K562 (cell line): ENCODE measurements around the gene TCIRG1. TPM values are rescaled to one million over a fixed set of nuclear protein-coding genes. Genes with fewer than 3 reads are reported as not detected.

ENCODE experiments used
- ARID4B ChIP-seq: sonication (generic); formaldehyde crosslinking; IDR thresholded peaks from 2 replicates; pipeline ENCODE4 v1.8.0; 2022; ENCODE audit warnings: mild to moderate bottlenecking, missing genetic modification reagents
- CBX1 ChIP-seq: sonication (generic); IDR thresholded peaks from 2 replicates; pipeline ENCODE4 v1.6.1; 2016; ENCODE audit warnings: antibody characterized with exemption, low read depth, mild to moderate bottlenecking
- HIVEP1 ChIP-seq: fragments of 250-450 bp; sonication (Bioruptor Pico); IDR thresholded peaks from 2 replicates; pipeline ENCODE4 v1.4.0; 2020; ENCODE audit warnings: mild to moderate bottlenecking
- NCOA4 ChIP-seq: fragments of 450-650 bp; IDR thresholded peaks from 2 replicates; pipeline ENCODE4 v1.6.1; 2018; ENCODE audit warnings: mild to moderate bottlenecking; ENCODE audit not compliant: partially characterized antibody
- NR2F6 ChIP-seq: fragments of 450-650 bp; formaldehyde crosslinking; IDR thresholded peaks from 2 replicates; pipeline ENCODE4 v1.4.0; 2020; ENCODE audit warnings: mild to moderate bottlenecking
- SMAD2 ChIP-seq: fragments of 150-350 bp; IDR thresholded peaks from 2 replicates; pipeline ENCODE4 v1.6.1; 2014; ENCODE audit warnings: low read depth, mild to moderate bottlenecking, low read length
- TAF7 ChIP-seq: fragments of 450-650 bp; IDR thresholded peaks from 2 replicates; pipeline ENCODE4 v1.6.1; 2016; ENCODE audit warnings: missing genetic modification characterization, missing compliant biosample characterization
- ZNF197 ChIP-seq: fragments of 200-800 bp; sonication (Bioruptor generic); IDR thresholded peaks from 2 replicates; pipeline ENCODE4 v1.6.1; 2016; ENCODE audit warnings: low read depth, missing genetic modification characterization, missing compliant biosample characterization
- polyA plus RNA-seq, 8 experiments: library from polyadenylated mRNA; depleted of rRNA in 4 of 8; stranded (reverse) in 5 of 8; unstranded in 3 of 8; fragments of >200 nt; fragmentation: Nextera tagmentation in 2 of 8; fragmentation: Illumina TruSeq in 1 of 8; extraction: Ambion mirVana in 2 of 8; extraction: Trizol in 1 of 8; gene quantifications; 2 replicates each; pipeline versions ENCODE4 v1.2.1 to v1.2.3, GENCODE V29; 2011 to 2014; ENCODE audit warnings: inconsistent platforms in 1 of 8, missing spikeins in 1 of 8
- total RNA-seq, 7 experiments: library from RNA; depleted of rRNA in 6 of 7; stranded (reverse); fragments of >200 nt in 6 of 7; fragmentation: Illumina TruSeq in 2 of 7; extraction: Trizol in 2 of 7; gene quantifications; 2 replicates each; pipeline versions ENCODE4 v1.2.1 to v1.2.3, GENCODE V29; 2011 to 2021; ENCODE audit warnings: low replicate concordance in 1 of 7
- TF ChIP-seq, protein P1 (sequence below): fragments of 200-600 bp; sonication (generic); IDR thresholded peaks from one replicate; pipeline ENCODE4 v1.6.1; 2012; ENCODE audit warnings: mild to moderate bottlenecking, low read depth, low read length, inconsistent platforms
- TF ChIP-seq, protein P2 (sequence below): sonication (generic); IDR thresholded peaks from 2 replicates; pipeline ENCODE4 v1.6.1; 2016

The TCIRG1 gene
- total and polyA plus RNA-seq, 9 of the 15 experiments (the other 6 are each of a cell fraction or from before 2014, with no cell fraction given) = 0.49 to 143 (median 24.4) TPM

DNA sequence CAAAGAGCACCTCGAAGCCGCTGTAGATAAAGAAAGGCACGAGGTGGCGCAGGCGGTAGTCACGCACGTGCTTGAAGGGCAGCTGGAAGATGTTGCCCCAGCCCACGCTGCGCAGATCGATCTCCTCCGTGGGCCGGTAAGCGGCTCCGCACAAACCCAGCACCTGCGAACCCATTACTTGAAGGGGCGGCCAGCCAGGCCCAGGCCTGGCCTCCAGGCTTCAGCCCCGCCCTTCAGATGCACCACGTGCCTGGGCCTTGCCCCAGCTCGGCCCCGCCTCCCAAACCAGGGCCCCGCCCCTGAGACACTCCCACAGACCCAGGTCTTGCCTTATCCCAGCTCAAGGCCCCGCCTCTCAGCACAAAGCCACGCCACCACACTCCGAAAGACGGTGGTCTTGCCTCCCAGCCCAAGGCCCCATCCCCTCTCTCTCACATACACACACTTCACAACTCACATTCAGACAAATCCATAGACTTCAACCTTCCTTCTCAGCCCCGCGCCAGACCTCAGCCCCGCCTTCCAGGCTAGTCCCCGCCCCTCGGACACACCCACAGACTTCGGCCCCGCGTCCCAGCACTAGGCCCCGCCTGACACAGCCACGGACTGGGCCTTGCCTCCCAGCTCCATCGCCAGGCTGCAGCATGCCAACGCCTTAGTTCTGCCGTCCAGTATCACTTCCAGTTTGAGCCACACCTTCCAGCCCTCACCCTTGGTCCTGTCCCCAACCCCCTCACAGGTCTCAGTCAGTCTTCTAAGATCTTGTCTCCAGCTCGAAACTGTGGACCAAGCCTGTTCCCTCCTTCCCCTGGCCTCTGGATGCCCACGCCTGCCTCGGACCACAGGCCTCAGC, 42.0 kb upstream of the TCIRG1 start (continued):
- TF ChIP-seq, protein P1, sequence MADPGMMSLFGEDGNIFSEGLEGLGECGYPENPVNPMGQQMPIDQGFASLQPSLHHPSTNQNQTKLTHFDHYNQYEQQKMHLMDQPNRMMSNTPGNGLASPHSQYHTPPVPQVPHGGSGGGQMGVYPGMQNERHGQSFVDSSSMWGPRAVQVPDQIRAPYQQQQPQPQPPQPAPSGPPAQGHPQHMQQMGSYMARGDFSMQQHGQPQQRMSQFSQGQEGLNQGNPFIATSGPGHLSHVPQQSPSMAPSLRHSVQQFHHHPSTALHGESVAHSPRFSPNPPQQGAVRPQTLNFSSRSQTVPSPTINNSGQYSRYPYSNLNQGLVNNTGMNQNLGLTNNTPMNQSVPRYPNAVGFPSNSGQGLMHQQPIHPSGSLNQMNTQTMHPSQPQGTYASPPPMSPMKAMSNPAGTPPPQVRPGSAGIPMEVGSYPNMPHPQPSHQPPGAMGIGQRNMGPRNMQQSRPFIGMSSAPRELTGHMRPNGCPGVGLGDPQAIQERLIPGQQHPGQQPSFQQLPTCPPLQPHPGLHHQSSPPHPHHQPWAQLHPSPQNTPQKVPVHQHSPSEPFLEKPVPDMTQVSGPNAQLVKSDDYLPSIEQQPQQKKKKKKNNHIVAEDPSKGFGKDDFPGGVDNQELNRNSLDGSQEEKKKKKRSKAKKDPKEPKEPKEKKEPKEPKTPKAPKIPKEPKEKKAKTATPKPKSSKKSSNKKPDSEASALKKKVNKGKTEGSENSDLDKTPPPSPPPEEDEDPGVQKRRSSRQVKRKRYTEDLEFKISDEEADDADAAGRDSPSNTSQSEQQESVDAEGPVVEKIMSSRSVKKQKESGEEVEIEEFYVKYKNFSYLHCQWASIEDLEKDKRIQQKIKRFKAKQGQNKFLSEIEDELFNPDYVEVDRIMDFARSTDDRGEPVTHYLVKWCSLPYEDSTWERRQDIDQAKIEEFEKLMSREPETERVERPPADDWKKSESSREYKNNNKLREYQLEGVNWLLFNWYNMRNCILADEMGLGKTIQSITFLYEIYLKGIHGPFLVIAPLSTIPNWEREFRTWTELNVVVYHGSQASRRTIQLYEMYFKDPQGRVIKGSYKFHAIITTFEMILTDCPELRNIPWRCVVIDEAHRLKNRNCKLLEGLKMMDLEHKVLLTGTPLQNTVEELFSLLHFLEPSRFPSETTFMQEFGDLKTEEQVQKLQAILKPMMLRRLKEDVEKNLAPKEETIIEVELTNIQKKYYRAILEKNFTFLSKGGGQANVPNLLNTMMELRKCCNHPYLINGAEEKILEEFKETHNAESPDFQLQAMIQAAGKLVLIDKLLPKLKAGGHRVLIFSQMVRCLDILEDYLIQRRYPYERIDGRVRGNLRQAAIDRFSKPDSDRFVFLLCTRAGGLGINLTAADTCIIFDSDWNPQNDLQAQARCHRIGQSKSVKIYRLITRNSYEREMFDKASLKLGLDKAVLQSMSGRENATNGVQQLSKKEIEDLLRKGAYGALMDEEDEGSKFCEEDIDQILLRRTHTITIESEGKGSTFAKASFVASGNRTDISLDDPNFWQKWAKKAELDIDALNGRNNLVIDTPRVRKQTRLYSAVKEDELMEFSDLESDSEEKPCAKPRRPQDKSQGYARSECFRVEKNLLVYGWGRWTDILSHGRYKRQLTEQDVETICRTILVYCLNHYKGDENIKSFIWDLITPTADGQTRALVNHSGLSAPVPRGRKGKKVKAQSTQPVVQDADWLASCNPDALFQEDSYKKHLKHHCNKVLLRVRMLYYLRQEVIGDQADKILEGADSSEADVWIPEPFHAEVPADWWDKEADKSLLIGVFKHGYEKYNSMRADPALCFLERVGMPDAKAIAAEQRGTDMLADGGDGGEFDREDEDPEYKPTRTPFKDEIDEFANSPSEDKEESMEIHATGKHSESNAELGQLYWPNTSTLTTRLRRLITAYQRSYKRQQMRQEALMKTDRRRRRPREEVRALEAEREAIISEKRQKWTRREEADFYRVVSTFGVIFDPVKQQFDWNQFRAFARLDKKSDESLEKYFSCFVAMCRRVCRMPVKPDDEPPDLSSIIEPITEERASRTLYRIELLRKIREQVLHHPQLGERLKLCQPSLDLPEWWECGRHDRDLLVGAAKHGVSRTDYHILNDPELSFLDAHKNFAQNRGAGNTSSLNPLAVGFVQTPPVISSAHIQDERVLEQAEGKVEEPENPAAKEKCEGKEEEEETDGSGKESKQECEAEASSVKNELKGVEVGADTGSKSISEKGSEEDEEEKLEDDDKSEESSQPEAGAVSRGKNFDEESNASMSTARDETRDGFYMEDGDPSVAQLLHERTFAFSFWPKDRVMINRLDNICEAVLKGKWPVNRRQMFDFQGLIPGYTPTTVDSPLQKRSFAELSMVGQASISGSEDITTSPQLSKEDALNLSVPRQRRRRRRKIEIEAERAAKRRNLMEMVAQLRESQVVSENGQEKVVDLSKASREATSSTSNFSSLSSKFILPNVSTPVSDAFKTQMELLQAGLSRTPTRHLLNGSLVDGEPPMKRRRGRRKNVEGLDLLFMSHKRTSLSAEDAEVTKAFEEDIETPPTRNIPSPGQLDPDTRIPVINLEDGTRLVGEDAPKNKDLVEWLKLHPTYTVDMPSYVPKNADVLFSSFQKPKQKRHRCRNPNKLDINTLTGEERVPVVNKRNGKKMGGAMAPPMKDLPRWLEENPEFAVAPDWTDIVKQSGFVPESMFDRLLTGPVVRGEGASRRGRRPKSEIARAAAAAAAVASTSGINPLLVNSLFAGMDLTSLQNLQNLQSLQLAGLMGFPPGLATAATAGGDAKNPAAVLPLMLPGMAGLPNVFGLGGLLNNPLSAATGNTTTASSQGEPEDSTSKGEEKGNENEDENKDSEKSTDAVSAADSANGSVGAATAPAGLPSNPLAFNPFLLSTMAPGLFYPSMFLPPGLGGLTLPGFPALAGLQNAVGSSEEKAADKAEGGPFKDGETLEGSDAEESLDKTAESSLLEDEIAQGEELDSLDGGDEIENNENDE = no peak
- TF ChIP-seq NCOA4 (no peak), ZNF197 (CRISPR knock-in tag) (no peak), CBX1 (no peak), HIVEP1 (CRISPR knock-in tag) (no peak), TAF7 (no peak), NR2F6 (CRISPR knock-in tag) (no peak), ARID4B (CRISPR knock-in tag) (no peak; the same call in 1 of the 2 replicates), SMAD2 (no peak)
- TF ChIP-seq, protein P2, sequence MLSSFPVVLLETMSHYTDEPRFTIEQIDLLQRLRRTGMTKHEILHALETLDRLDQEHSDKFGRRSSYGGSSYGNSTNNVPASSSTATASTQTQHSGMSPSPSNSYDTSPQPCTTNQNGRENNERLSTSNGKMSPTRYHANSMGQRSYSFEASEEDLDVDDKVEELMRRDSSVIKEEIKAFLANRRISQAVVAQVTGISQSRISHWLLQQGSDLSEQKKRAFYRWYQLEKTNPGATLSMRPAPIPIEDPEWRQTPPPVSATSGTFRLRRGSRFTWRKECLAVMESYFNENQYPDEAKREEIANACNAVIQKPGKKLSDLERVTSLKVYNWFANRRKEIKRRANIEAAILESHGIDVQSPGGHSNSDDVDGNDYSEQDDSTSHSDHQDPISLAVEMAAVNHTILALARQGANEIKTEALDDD = no peak
